NOMO-1 (cell line): Measurements from ENCODE around the gene LMX1A.

Experiments used
- DNase-seq, 2 experiments: peaks; one replicate each; lab custom pipeline; 2025; ENCODE audit not compliant: unreplicated experiment in 2 of 2; lab: John Stamatoyannopoulos, UW

Gene LMX1A

DNA sequence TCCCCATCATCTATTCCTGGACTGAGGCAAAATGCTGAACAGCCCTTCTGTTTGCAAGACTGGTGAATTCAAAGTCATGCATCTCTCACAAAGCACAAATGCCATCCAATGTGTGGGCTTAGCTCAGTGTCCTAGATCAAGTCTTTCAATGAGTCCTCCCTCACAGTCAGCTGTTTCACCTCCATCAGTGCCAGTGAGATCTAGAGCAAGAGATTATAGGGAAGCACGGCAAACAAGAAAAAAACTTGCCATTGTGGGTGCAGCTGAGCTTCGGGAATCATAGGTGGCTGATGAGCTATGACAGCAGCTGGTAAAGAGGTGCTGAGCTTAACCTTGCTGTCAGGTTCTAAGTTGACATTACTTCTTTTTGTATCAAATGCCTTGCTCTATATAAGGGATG lies 130.2 kb downstream of the LMX1A start:
- no peak for DNase-seq

DNA sequence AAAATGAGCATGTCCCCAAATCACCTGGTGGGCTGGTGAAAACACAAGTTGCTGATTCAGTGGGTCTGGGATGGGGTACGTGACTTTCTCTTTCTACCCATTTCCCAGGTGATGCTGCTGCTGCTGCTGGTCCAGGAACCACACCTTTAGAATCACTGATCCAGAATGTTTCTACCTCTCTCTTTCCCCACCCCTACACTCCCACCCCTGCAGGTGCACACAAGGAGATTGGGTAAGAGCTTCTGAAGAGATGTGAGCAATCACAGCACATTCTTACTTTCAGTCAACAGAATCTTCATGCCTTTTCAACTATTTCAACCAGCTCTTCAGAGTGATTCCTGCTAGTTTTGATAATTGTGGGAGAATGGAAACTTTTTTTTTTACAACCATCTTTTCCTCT lies 130.9 kb downstream of the LMX1A start:
- DNase-seq = no peak

DNA sequence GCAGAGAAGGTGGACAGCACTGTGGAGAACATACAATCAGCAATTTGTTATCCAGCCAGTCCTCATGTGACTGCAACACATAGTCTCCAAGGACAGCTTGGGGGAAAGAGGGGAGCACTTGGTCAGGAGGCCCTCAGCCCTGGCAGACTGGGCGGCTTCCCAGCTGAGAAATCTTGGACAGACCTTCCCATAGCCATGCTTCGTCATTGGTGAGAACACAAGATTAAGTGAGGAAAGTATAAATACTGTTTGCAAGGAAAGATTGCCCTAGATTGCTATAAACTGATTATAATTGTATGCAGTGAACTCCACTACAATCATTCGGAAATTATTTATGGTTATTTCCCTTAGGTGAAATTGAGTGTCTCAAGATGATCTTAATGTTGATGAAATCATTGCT lies 131.5 kb downstream of the LMX1A start:
- DNase-seq = no peak

DNA sequence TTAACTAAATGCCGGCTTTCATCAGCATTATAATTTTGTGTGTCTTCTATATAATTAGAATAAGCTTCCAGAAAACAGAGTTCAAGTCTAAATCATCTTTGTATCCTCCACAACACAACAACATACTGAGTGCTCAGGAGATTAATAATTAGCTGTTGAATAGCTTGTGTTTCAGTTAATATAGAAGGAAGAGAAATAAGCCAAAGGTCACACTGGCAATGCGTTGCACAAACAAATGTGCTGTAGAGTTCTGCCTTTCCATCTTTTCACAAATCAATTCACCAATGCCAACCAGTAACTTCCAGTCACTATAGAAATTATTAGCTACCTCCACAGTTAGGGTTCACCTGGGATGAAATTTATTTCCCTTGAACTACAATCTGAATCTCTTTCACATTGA lies 132.0 kb downstream of the LMX1A start:
- no peak for DNase-seq

DNA sequence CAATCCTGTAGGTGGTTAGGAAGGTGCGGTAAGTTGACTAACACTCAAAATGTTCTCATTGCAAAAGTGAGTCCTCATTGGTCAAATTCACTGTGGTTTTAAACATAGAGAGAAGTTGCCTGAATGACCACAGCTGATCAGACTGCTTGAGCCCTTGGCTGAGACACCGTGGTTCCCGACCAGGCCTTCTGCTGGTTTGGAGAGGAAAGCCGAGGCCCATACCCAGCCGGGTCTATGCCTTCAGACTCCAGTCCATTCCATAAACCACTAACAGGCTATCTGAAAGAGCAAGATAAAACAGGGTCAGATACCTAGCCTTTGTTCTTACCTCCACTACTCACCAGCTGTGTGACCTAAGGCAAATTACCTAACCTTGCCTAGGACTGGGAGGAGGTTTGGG lies 133.9 kb downstream of the LMX1A start:
- DNase-seq = no peak

DNA sequence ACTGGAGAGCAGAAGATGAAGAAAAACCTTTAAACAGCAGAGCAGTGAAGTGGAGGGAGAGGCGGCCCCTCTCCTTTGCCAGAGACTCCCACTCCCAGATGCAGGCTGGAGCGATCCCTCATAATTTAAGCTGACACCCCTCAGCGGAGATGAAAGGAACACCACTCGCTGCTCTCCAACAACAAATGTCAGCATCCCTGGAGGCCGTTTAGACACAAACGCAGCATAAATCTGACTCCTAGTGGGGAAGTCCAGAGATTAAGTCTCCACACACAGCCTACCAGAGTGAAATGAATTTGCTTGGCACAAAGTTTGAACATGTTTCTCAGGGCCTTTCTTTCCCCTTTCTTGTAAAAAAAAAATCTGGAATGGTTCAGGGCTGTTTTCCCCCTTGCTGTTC lies 137.8 kb downstream of the LMX1A start:
- DNase-seq = no peak

DNA sequence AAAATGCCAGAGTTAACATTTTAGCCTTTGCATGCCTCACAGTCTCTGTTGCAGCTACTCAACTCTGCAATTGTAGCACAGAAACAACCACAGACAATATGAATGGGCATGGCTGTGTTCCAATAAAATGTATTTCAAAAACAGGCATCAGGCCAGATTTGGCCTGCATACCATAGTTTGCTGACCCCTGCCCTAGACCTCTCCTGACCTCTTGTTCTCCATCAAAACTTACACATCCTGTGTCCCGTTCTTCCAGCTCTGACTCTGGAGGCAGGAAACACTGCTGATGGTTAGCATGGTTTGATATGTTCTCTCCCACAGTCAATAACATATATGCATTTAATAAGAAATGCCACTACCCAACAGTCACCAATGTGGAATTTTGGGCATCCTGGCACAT lies 138.6 kb downstream of the LMX1A start:
- DNase-seq = no peak

DNA sequence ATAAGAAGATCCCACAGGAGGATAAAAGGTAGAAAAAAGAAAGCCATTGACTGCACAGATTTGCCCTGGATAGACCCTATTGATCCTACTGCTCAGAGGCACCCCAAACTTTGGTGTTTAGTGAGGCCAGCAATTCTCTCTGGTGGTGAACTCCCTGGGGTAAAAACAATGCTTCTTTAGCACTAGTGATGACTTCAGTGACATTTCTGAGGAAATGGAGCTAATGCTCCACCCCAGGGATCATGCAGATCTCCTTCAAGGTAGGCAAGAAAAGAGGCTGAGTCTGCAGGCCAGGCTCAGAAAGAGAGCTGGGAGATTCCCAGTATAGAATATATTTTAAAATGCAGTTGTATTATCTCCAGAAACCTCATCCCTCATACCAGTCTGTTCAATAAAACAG lies 140.3 kb downstream of the LMX1A start:
- no peak for DNase-seq

DNA sequence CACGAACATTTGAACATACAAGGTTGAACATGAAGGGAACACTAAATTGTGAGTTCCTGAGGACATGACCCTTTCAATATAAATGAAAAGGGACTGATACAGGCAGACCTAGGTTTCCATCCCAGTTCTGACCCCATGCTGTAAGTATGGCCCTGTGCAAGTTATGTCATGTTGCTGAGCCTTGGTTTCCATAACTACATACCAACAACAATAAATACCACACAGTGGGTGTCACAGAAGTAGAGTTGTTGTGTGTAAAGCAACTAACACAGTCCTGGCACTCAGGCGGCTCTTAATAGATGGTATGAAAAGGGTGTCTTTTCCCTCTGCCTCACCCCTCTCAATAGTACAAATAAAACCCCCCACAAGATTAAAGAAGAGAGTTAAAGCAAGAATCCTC lies 140.8 kb downstream of the LMX1A start:
- DNase-seq = no peak

DNA sequence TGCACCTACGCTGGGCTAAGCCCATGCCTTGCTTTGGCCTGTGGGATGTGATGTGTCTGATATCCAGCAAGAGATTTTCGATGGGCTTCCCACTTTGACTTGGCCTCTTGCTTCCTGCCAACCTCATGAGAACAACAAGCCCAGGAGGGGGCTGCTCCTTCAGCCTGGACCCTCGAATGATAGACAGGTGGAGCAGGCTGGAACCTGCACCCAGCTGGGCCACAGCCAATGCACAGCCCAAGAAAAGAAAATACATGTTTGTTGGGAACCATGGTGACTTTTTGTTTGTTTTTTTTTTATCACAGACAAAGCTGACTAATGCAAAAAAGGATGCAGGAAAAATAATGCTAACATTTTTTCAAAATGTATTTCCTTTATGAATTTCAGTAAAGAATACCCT lies 144.3 kb downstream of the LMX1A start:
- no peak for DNase-seq

DNA sequence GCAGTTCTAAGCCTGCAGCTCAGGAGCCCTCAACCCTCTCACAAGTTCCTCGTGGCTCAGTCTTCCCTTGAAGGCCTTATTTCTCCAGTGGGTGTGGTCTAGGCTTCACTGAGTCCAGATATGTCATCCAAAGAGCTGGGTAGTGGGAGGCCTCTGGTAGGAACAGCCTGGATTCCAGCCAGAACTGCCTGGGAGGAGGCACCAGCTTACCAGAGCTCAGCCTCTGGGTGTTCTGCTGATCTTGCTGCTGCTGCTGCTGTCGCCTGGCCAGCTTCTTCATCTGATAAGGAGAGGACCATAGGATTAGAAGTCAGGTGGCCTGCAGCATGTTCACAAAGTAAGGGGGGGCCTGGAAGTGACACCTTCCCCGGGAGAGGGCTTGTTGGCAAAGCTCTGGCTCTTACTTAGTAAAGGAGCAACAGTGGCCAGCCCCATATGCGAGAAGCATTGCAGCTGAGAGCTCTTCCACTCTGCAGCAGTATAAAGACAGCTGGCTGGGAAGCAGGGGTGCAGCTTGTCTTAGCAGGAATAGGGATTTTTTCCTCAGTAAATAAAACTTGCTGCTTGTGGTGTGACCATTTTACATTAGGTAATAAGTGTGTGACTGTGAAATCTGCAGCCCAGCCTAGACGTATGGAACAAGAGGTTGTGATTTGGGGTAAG lies 148.5 kb downstream of the LMX1A start:
- no peak for DNase-seq

DNA sequence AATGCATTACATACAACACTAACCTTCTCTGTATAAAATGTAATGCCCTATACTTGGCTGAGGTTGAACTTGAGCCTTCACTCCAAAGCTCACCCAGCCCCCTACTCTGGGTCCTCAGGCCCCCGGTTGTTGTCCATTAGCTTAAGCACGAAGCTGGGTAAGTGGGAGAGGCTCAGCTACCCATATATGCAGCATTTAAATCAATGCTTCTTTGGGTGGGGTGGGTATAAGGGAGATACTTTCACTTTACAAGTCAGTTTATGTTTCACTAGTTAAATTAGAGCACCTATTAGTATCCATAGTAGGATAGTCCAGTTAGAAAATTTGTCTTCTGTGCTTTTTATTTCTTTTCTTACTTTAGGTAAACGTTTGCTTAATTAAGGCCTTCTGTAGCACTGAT lies 151.4 kb downstream of the LMX1A start:
- DNase-seq = no peak

DNA sequence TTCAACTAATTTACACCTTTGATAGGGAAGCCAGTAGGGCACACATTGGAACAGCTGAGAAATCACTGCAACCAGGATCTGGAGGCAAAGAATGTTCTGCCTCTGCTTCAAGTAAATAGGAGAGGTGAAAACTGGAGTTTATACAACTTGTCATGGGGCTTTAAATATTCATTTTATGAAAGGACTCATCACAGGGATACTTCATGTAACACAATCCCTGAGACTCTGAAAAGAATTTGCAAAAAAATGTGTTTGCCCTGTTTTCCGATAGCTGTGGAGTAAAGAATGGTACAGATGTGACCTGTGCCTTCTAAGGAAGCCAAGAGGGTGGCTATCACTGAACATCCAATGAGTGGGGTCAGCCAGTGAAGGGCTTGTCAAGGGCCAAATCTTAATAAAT lies 152.0 kb downstream of the LMX1A start:
- no peak for DNase-seq

DNA sequence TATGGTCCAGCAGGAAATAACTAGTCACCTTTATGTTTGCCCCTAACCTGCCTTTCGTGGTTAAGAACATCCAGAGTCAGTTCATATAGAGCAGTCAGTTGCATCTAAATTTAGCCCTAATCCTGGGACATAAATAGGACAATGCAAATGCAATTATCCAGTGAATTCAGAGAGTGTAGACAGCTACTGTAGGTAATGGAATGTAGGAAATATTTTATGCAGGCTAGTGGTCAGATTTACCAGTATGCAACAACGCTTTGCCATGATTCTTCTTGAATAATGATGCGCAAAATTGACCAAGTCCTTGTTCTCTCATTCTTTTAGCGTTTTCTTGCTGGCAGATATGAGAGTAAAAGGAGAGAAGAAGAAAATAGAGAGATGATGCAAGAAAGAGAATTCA lies 165.4 kb downstream of the LMX1A start:
- DNase-seq = no peak

DNA sequence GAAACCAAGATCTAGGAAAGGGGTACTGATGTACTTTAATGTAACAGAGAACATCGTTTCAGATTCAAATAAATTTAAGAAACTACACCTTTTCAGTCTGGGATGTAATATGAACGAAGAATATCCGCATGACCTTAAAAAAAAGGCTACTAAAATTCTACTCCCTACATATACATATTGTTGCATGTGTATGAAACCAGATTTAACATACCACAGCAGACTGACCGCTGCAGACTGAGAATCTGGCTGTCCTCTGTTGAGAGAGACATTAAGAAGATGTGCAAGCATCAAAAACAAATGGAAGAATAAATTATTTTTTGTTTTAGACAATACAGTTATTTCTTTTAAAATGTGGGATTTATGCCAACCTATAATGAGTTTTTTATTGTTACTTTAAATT lies 166.6 kb downstream of the LMX1A start:
- no peak for DNase-seq

DNA sequence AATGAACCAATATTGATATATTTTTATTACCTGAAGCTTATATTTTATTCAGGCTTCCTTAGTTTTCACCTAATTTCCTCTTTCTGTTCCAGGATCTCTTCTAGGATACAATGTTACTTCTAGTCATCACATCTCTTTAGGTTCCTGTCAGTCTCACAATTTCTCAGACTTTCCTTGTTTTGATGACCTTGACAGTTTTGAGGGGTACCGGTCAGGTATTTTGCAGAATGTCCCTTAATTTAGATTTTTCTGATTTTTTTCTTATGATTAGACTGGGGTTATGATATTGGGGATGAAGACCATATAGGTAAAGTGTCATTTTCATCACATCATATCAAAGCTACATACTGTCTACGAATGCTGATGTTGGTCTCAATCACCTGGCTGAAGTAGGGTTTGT lies 167.5 kb downstream of the LMX1A start:
- no peak for DNase-seq

DNA sequence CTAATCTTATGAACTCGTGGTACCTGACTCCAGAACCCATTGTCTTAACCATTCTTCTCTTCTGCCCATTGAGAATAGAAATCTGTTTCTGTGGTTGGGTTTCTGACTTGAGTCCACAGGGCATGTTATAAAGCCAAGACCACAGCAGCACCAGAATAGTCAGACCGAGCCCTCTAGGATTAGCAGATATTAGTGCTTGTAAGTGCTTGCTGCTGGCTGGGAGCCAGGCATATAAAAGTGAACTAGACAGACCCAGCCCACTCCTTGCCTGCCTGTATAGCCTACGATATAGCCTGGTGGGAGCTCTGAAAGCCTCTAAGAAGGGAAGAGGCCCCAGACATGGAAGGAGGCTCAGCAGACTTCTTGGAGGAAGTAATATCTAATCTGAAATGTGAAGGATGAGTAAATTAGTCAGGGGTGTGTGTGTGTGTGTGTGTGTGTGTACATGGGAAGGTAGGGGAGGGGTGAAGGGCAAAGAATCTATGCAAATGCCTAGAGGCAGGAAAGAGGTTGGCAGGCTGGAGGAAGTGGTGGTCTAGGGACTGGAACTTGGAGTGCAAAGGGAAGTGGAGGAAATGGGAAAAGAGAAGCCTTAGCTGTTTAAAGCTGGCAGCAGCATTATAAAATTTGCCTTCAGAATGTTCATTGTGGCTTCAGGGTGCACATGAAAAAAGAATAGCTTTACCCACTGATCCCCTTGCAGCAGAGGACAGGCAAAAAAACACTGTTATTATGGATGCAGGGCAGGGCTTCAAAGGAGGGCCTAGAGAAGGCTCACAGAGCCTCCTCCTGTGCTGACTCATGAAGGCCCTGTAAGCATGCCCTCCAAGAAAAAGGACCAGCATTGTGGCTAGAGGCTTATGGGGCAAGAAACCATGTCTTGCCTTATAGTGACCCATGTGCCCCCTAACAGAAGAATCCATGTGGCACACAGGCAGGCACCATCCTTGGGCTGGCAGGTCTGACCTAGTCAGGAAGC lies 169.2 kb downstream of the LMX1A start:
- DNase-seq = no peak

DNA sequence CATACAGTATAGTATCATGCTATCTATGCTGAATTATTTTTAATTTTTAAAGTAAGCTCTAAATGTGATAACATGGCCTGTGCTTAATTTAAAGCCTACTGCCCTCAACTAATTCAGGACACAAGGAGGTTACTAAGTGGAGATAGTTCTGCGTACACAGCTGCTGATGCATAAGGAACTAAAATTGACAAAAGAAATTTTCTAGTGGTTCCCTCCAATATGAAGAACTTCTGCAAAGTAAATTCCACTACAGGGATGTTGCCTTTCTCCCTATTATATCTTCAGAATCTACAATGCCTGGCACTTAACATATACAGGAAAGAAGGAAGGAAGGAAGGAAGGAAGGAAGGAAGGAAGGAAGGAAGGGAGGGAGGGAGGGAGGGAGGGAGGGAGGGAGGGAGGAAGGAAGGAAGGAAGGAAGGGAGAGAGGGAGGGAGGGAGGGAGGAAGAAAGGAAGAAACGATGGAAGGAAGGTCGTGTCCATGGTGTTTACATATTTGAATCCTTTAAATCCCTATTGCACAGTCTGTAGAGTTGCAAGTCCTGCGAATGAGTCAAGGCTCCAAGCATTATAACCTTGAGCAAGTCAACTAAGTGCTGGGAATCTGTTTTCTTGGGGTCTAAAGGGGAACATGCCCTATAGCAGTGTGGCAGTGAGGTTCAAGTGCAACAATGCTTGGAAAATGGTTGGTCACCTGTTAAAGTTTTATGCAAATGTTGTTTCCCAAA lies 171.2 kb downstream of the LMX1A start:
- no peak for DNase-seq

DNA sequence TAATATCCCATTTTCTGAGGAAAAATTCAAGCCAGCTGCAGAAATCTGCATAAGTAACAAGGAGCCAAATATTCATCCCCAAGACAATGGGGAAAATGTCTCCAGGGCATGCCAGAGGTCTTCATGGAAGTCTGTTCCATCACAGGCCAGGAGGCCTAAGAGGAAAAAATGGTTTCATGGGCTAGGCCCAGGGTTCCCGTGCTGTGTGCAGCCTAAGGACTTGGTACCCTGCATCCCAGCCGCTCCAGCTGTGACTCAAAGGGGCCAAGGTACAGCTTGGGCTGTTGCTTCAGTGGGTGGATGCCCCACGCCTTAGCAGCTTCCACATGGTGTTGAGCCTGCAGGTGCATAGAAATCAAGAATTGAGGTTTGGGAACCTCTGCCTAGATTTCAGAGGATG lies 173.5 kb downstream of the LMX1A start:
- DNase-seq = no peak

DNA sequence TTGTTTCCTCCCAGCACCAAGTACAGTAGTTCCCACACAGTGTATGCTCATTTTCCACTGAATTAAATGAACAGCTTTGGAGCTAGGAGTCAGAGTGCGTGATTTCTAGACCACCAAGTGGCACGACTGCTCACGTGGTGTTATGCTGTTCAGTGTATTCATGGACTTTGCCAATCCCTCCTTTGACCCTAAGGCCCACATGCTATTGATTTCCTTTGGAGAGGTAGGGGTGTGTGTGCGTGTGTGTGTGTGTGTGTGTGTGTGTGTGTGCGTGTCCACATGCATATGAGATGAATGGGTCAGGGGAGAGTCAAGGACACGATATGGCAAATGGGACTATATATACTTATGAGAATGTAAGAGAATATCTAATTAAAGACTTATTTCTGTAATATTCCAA lies 177.2 kb downstream of the LMX1A start:
- DNase-seq = no peak

DNA sequence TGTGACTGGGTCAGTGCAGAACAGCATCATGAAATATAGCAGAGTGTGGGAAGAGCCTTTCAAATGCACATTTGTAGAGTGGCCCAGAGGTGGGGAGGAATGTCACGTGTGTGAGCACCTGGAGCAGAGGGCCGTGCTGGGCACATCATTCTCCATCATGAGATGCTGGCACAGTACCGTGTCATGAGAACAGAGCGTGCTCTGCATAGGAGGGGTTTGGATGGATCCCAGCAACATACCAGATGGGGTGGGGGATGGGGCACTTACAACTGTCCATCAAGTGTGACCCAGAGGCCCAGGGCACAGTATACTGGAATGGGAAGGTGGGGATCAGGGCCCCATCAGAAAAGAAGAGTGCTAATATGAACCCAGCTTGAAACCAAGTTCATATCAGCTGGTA lies 182.0 kb downstream of the LMX1A start:
- no peak for DNase-seq

DNA sequence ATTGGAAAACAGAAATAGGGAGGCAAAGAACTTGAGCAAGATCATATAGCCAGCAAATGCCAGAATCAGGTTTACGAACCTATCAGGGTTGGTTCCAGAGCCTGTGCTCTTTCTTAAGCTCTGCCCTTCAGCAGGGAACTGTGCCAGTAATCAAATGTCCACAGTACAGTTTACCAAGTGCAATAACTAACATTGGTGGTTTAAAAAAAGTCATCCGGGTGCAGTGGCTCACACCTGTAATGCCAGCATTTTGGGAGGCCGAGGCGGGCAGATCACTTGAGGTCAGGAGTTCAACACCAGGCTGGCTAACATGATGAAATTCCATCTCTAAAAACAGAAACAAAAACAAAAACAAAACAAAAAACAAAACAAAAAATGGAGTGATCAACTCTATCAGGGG lies 182.7 kb downstream of the LMX1A start:
- no peak for DNase-seq
